VCaP (cell line): ENCODE measurements around the gene SAMD4B.

Experiments
- H3K27ac ChIP-seq: fragments of 450-650 bp; 2 replicates; pipeline ENCODE4 v1.5.1; 2017
- CTCF ChIP-seq: fragments of 450-650 bp; conservative IDR thresholded peaks from 2 replicates; pipeline ENCODE4 v1.5.1; 2017; ENCODE audit warnings: mild to moderate bottlenecking, moderate library complexity

Gene SAMD4B

DNA sequence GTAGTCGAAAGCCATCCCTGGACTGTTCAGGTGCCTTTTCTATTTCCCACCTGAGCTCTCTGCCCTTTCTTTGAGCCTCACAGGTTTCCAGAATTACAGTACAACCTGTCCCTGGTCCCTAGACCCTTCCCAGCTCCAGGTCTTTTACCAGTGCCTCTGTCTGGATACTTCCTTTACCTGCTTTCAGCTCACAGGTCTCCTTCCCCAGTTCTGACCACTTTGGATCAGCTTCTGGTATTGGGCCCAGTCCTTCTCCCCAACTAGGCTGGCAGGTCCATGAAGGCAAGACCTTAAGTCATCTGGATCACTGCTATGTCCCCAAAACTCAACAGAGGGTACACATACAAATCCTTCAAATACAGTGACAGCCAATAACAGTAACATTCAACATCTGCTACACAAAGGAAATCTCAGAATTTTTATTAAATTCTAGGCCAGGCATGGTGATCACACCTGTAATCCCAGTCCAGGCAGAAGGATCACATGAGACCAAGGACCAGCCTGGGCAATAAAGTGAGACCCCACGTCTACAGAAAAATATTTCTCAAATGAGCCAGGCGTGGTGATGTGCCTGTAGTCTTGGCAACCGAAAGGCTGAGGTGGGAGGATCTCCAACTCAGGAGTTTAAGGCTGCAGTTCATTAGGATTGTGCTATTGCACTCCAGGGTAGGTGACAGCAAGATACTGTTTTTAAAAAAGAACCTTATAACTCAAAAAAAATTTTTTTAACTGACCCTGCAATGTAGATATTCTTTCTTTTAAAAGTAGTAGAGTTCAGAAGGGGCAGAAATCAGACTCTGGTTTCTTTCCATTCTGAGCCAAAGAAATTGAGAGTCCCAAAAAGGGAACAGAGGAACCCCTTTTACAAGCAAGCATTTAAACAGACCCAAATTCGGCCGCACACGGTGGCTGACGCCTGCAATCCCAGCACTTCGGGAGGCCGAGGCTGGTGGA lies 92.2 kb downstream of the SAMD4B start:
- peak overlapping the region; percentile 95 for H3K27ac ChIP-seq
- no peak for TF ChIP-seq CTCF
